ENCODE measurements around the gene TTLL7. TPM values are rescaled to one million over a fixed set of nuclear protein-coding genes. Genes with fewer than 3 reads are reported as not detected.
A peak's percentile ranks its signal among the peaks of the same experiment; 100 is the strongest.

TTLL7 gene
- total RNA-seq, 2 donors from 2014 or later = 3.4 to 3.7 TPM

- Mint-ChIP-seq H3K27me3 (ENCODE audit: insufficient read depth) (no peaks in the 10 kb centered on the region), H3K9me3 (no peaks in the 10 kb centered on the region), H3K27ac (no peak overlapping the region), H3K36me3 (ENCODE audit: low read depth) (no peaks in the 10 kb centered on the region), H3K4me3 (no peak overlapping the region), H3K4me1 (no peaks in the 10 kb centered on the region)
- Histone ChIP-seq H3K4me1 (ENCODE audit: control insufficient read depth, insufficient read depth, low read length) (no peaks in the 10 kb centered on the region), H3K27me3 (ENCODE audit: control insufficient read depth, insufficient read depth, low read length, poor library complexity, severe bottlenecking) (no peaks in the 10 kb centered on the region), H3K27ac (ENCODE audit: low read depth, low read length) (no peak overlapping the region), H3K36me3 (ENCODE audit: control insufficient read depth, insufficient read depth, low read length) (no peaks in the 10 kb centered on the region), H3K9ac (ENCODE audit: extremely low read depth, low read length, poor library complexity, severe bottlenecking) (no peak overlapping the region), H3K9me3 (ENCODE audit: control insufficient read depth, low read length) (no peaks in the 10 kb centered on the region), H3K4me3 (ENCODE audit: low read length) (no peak overlapping the region)
- DNase-seq = no peak
- TF ChIP-seq CTCF (conservative IDR thresholded peaks at IDR 0.05) = no peak
- WGBS, 2 experiments (ENCODE audit: insufficient coverage in 1 of 2, insufficient read length in 1 of 2) = 75% methylated on average over 2 of the region's 4 CpGs; no CpG with 5 or more reads in 1 of the 2 experiments
These were observed 22.0 kb downstream of the TTLL7 start for GRCh38 chr1:83976920-83977319.

GRCh38 chr1:83970802-83971201, 28.1 kb downstream of the TTLL7 start:
- no peak overlapping the region for H3K4me3 ChIP-seq (ENCODE audit: low read length)
- peaks cover 7% of the 10 kb centered on the region for H3K4me1 ChIP-seq (ENCODE audit: control insufficient read depth, insufficient read depth, low read length)
- 50% methylated on average over 1 of the region's 1 CpG; no CpG with 5 or more reads in 1 of the 2 experiments for WGBS, 2 experiments (ENCODE audit: insufficient coverage in 1 of 2, insufficient read length in 1 of 2)
- H3K36me3 ChIP-seq (ENCODE audit: control insufficient read depth, insufficient read depth, low read length) = no peaks in the 10 kb centered on the region
- peaks cover 13% of the 10 kb centered on the region for H3K27me3 Mint-ChIP-seq (ENCODE audit: insufficient read depth)
- peak; percentile 58 for DNase-seq
- H3K9me3 ChIP-seq (ENCODE audit: control insufficient read depth, low read length) = no peaks in the 10 kb centered on the region
- no peak overlapping the region for H3K9ac ChIP-seq (ENCODE audit: extremely low read depth, low read length, poor library complexity, severe bottlenecking)
- no peak overlapping the region for H3K4me3 Mint-ChIP-seq
- H3K36me3 Mint-ChIP-seq (ENCODE audit: low read depth) = no peaks in the 10 kb centered on the region
- no peak for TF ChIP-seq CTCF (conservative IDR thresholded peaks at IDR 0.05)
- no peak overlapping the region for H3K27ac ChIP-seq (ENCODE audit: low read depth, low read length)
- no peaks in the 10 kb centered on the region for H3K9me3 Mint-ChIP-seq
- peaks cover 16% of the 10 kb centered on the region for H3K27me3 ChIP-seq (ENCODE audit: control insufficient read depth, insufficient read depth, low read length, poor library complexity, severe bottlenecking)
- no peak overlapping the region for H3K27ac Mint-ChIP-seq
- H3K4me1 Mint-ChIP-seq = peaks cover 12% of the 10 kb centered on the region

GRCh38 chr1:83970114-83970513, 28.8 kb downstream of the TTLL7 start:
- Mint-ChIP-seq H3K9me3 (no peaks in the 10 kb centered on the region), H3K4me3 (no peak overlapping the region), H3K36me3 (ENCODE audit: low read depth) (no peaks in the 10 kb centered on the region), H3K4me1 (peaks cover 12% of the 10 kb centered on the region), H3K27ac (no peak overlapping the region), H3K27me3 (ENCODE audit: insufficient read depth) (peaks cover 13% of the 10 kb centered on the region)
- Histone ChIP-seq H3K27me3 (ENCODE audit: control insufficient read depth, insufficient read depth, low read length, poor library complexity, severe bottlenecking) (peaks cover 16% of the 10 kb centered on the region), H3K9ac (ENCODE audit: extremely low read depth, low read length, poor library complexity, severe bottlenecking) (no peak overlapping the region), H3K36me3 (ENCODE audit: control insufficient read depth, insufficient read depth, low read length) (no peaks in the 10 kb centered on the region), H3K9me3 (ENCODE audit: control insufficient read depth, low read length) (no peaks in the 10 kb centered on the region), H3K4me3 (ENCODE audit: low read length) (no peak overlapping the region), H3K4me1 (ENCODE audit: control insufficient read depth, insufficient read depth, low read length) (peaks cover 7% of the 10 kb centered on the region), H3K27ac (ENCODE audit: low read depth, low read length) (no peak overlapping the region)
- no peak for DNase-seq
- no peak for TF ChIP-seq CTCF (conservative IDR thresholded peaks at IDR 0.05)

Measured in endodermal cell (in vitro differentiated cells).